PFSK-1 (cell line): ENCODE data around the gene CDON.

Experiments used
- FOXP2 ChIP-seq: optimal IDR thresholded peaks from 2 replicates; pipeline ENCODE3; 2011; ENCODE audit warnings: borderline replicate concordance, control low read depth, inconsistent platforms; ENCODE audit not compliant: insufficient read depth; ENCODE audit errors: extremely low read length, extremely low read depth
- POLR2AphosphoS5 ChIP-seq: IDR thresholded peaks from 2 replicates; pipeline ENCODE4 v1.6.1; 2012; ENCODE audit warnings: low read depth, mild to moderate bottlenecking, control low read depth, low read length, moderate library complexity
- SIN3A ChIP-seq: IDR thresholded peaks from 2 replicates; pipeline ENCODE4 v1.6.1; 2012; ENCODE audit warnings: mild to moderate bottlenecking, low read length, moderate library complexity, borderline replicate concordance; ENCODE audit not compliant: insufficient read depth
- TAF1 ChIP-seq: IDR thresholded peaks from 2 replicates; pipeline ENCODE4 v1.6.1; 2012; ENCODE audit warnings: low read length, control low read depth, borderline replicate concordance; ENCODE audit not compliant: insufficient read depth
- TF ChIP-seq, protein P1 (sequence below), 2 experiments: IDR thresholded peaks; 2 replicates each; pipeline versions ENCODE4 v1.6.1 to v1.8.0; 2011 to 2012; ENCODE audit warnings: low read depth in 2 of 2, low read length in 2 of 2, control low read depth in 1 of 2, inconsistent platforms in 1 of 2, mild to moderate bottlenecking in 1 of 2, moderate library complexity in 1 of 2; ENCODE audit not compliant: insufficient read depth in 1 of 2

DNA sequence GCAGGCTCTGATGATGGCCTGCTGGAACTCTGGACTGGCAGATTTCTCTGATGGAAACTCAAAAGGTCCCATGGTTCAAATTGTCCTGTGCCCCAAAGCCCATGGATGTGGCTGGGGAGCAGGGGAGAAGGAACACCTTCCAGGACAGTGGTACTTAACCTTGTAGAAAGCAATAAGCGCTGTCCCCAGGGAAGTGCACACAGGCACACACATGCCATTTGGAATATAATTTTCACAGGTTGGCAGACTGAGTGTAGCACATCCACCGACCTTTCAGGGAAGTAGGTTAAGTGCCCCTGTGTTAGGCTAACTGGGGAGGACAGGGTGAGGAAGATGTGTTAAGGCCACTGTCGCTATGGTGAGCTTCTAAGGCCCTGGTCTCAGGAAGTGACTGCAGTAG lies 140.5 kb downstream of the CDON start:
- TF ChIP-seq POLR2AphosphoS5 (no peak), SIN3A (no peak), TAF1 (no peak), FOXP2 (no peak)
- TF ChIP-seq, protein P1, sequence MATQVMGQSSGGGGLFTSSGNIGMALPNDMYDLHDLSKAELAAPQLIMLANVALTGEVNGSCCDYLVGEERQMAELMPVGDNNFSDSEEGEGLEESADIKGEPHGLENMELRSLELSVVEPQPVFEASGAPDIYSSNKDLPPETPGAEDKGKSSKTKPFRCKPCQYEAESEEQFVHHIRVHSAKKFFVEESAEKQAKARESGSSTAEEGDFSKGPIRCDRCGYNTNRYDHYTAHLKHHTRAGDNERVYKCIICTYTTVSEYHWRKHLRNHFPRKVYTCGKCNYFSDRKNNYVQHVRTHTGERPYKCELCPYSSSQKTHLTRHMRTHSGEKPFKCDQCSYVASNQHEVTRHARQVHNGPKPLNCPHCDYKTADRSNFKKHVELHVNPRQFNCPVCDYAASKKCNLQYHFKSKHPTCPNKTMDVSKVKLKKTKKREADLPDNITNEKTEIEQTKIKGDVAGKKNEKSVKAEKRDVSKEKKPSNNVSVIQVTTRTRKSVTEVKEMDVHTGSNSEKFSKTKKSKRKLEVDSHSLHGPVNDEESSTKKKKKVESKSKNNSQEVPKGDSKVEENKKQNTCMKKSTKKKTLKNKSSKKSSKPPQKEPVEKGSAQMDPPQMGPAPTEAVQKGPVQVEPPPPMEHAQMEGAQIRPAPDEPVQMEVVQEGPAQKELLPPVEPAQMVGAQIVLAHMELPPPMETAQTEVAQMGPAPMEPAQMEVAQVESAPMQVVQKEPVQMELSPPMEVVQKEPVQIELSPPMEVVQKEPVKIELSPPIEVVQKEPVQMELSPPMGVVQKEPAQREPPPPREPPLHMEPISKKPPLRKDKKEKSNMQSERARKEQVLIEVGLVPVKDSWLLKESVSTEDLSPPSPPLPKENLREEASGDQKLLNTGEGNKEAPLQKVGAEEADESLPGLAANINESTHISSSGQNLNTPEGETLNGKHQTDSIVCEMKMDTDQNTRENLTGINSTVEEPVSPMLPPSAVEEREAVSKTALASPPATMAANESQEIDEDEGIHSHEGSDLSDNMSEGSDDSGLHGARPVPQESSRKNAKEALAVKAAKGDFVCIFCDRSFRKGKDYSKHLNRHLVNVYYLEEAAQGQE (IDR thresholded peaks at IDR 0.05; ENCODE audit: insufficient read depth in 1 of 2, low read depth in 2 of 2, low read length in 2 of 2) = no peak
